SK-N-SH (cell line): ENCODE results near the gene ITGA2. TPM values are rescaled to one million over a fixed set of nuclear protein-coding genes. Genes with fewer than 3 reads are reported as not detected.

ENCODE experiments used
- CHD2 ChIP-seq: fragments of 150-350 bp; IDR thresholded peaks from 2 replicates; pipeline ENCODE4 v1.6.1; 2018; ENCODE audit warnings: low read length; ENCODE audit not compliant: partially characterized antibody
- ELF1 ChIP-seq: IDR thresholded peaks from 2 replicates; pipeline ENCODE4 v1.4.0; 2012
- RCOR1 ChIP-seq: fragments of 150-350 bp; IDR thresholded peaks from 2 replicates; pipeline ENCODE4 v1.6.1; 2017; ENCODE audit warnings: antibody characterized with exemption, low read length
- RXRA ChIP-seq: IDR thresholded peaks from 2 replicates; pipeline ENCODE4 v1.4.0; 2012; ENCODE audit warnings: low read depth, mild to moderate bottlenecking, borderline replicate concordance
- polyA plus RNA-seq, 3 experiments: library from polyadenylated mRNA; depleted of rRNA; stranded (reverse); fragments of >200 nt; gene quantifications; 2 replicates each; pipeline ENCODE4 v1.2.3, GENCODE V29; 2012

The ITGA2 gene
- polyA plus RNA-seq, 1 of the 3 experiments (the other 2 are of a cell fraction): 38.2 TPM

GRCh38 chr5:53133020-53133419 is 143.9 kb downstream of the ITGA2 start (continued):
- TF ChIP-seq RCOR1: no peak
- TF ChIP-seq CHD2: no peak
- no peak for TF ChIP-seq RXRA
- TF ChIP-seq ELF1: no peak

Other genes with a start within 250 kb of the ITGA2 start
- 7.7 and 9.9 TPM in 2 replicates for gene ITGA1, start 201.4 kb upstream of the ITGA2 start, polyA plus RNA-seq (2012; rRNA removed)
- gene PELO, start 201.4 kb upstream of the ITGA2 start, polyA plus RNA-seq (2012; rRNA removed): 10.7 and 11.5 TPM in 2 replicates
- gene MOCS2, start 120.4 kb downstream of the ITGA2 start, polyA plus RNA-seq (2012; rRNA removed): 26.4 and 35.2 TPM in 2 replicates